MM.1S (cell line): ENCODE results near the gene STAG1.

Experiments
- DNase-seq: peaks from one replicate; pipeline ENCODE4 v3.0.0-alpha.2; 2015
- H2AFZ ChIP-seq: fragments of 300-600 bp; sonication (generic); 2 replicates; pipeline ENCODE4 v1.6.0; 2016; ENCODE audit warnings: antibody characterized with exemption, low read length
- H3F3A ChIP-seq: fragments of 300-600 bp; sonication (generic); 2 replicates; pipeline ENCODE4 v1.6.1; 2016; ENCODE audit warnings: mild to moderate bottlenecking, antibody characterized with exemption, low read length, moderate library complexity, mixed read lengths; ENCODE audit not compliant: insufficient read depth
- H3K27ac ChIP-seq: fragments of 300-600 bp; sonication (generic); 2 replicates; pipeline ENCODE4 v1.5.1; 2016; ENCODE audit warnings: mild to moderate bottlenecking, low read length
- H3K27me3 ChIP-seq: fragments of 300-600 bp; sonication (generic); replicated peaks from 2 replicates; pipeline ENCODE4 v1.6.0; 2016; ENCODE audit warnings: low read length; ENCODE audit not compliant: insufficient read depth
- H3K36me3 ChIP-seq: fragments of 300-600 bp; sonication (generic); replicated peaks from 2 replicates; pipeline ENCODE4 v1.6.1; 2016; ENCODE audit warnings: mild to moderate bottlenecking, low read length, mixed read lengths; ENCODE audit not compliant: insufficient read depth
- H3K4me1 ChIP-seq: fragments of 300-600 bp; sonication (generic); 2 replicates; pipeline ENCODE4 v1.6.1; 2016; ENCODE audit warnings: low read length, mixed read lengths
- H3K4me2 ChIP-seq: fragments of 300-600 bp; sonication (generic); 2 replicates; pipeline ENCODE4 v1.6.0; 2016; ENCODE audit warnings: low read depth, low read length
- H3K4me3 ChIP-seq: fragments of 300-600 bp; sonication (generic); 2 replicates; pipeline ENCODE4 v1.5.1; 2016; ENCODE audit warnings: low read length, mixed read lengths
- H3K79me2 ChIP-seq: fragments of 300-600 bp; sonication (generic); 2 replicates; pipeline ENCODE4 v1.6.1; 2016; ENCODE audit warnings: mixed run types, low read length, mixed read lengths
- H3K9ac ChIP-seq: fragments of 300-600 bp; sonication (generic); 2 replicates; pipeline ENCODE4 v1.6.1; 2016; ENCODE audit warnings: low read length, mixed read lengths
- H3K9me2 ChIP-seq: fragments of 300-600 bp; sonication (generic); replicated peaks from 2 replicates; pipeline ENCODE4 v1.6.1; 2016; ENCODE audit warnings: mild to moderate bottlenecking, low read length, mixed read lengths; ENCODE audit not compliant: insufficient read depth
- H3K9me3 ChIP-seq: fragments of 300-600 bp; sonication (generic); replicated peaks from 2 replicates; pipeline ENCODE4 v1.6.1; 2016; ENCODE audit warnings: mild to moderate bottlenecking, low read length, mixed read lengths; ENCODE audit not compliant: insufficient read depth
- H4K20me1 ChIP-seq: fragments of 300-600 bp; sonication (generic); 2 replicates; pipeline ENCODE4 v1.6.1; 2016; ENCODE audit warnings: mild to moderate bottlenecking, low read length, moderate library complexity, mixed read lengths; ENCODE audit not compliant: insufficient read depth
- CTCF ChIP-seq: fragments of 300-600 bp; sonication (generic); IDR thresholded peaks from 2 replicates; pipeline ENCODE4 v1.5.1; 2016; ENCODE audit warnings: antibody characterized with exemption, low read length, mixed read lengths
- EZH2 ChIP-seq: fragments of 300-600 bp; sonication (generic); optimal IDR thresholded peaks from 2 replicates; pipeline ENCODE3; 2017; ENCODE audit warnings: low read depth, mild to moderate bottlenecking, antibody characterized with exemption, low read length, mixed read lengths
- EZH2phosphoT487 ChIP-seq: fragments of 300-600 bp; sonication (generic); IDR thresholded peaks from 2 replicates; pipeline ENCODE4 v1.6.1; 2018; ENCODE audit warnings: antibody characterized with exemption, low read length

Gene STAG1

GRCh38 chr3:136465296-136465695, 286.9 kb downstream of the STAG1 start:
- no peak for DNase-seq
- Histone ChIP-seq H4K20me1 (0 out of 2 replicates have a peak, but pooled peaks cover 2% of the 10 kb centered on the region), H3K9me3 (no peaks in the 10 kb centered on the region), H3F3A (no peaks in the 10 kb centered on the region), H3K9ac (no peak overlapping the region), H3K4me1 (no peaks in the 10 kb centered on the region), H3K79me2 (no peaks in the 10 kb centered on the region), H3K4me3 (no peak overlapping the region), H3K27me3 (no peaks in the 10 kb centered on the region), H3K4me2 (no peak overlapping the region), H3K27ac (no peak overlapping the region), H2AFZ (no peak overlapping the region), H3K9me2 (no peaks in the 10 kb centered on the region), H3K36me3 (no peaks in the 10 kb centered on the region)
- TF ChIP-seq EZH2phosphoT487, result no peak

- DNase-seq, result no peak
- Histone ChIP-seq H4K20me1 (0 out of 2 replicates have a peak, but pooled peaks cover 2% of the 10 kb centered on the region), H3F3A (no peaks in the 10 kb centered on the region), H3K4me1 (no peaks in the 10 kb centered on the region), H3K4me3 (no peak overlapping the region), H3K79me2 (no peaks in the 10 kb centered on the region), H2AFZ (no peak overlapping the region), H3K27me3 (no peaks in the 10 kb centered on the region), H3K9me3 (no peaks in the 10 kb centered on the region), H3K9me2 (no peaks in the 10 kb centered on the region), H3K4me2 (no peak overlapping the region), H3K36me3 (no peaks in the 10 kb centered on the region), H3K9ac (no peak overlapping the region), H3K27ac (no peak overlapping the region)
- TF ChIP-seq EZH2, result no peak
- TF ChIP-seq EZH2phosphoT487, result no peak
- no peak for TF ChIP-seq CTCF
Observed at GRCh38 chr3:136464502-136464901, 287.7 kb downstream of the STAG1 start.

DNA sequence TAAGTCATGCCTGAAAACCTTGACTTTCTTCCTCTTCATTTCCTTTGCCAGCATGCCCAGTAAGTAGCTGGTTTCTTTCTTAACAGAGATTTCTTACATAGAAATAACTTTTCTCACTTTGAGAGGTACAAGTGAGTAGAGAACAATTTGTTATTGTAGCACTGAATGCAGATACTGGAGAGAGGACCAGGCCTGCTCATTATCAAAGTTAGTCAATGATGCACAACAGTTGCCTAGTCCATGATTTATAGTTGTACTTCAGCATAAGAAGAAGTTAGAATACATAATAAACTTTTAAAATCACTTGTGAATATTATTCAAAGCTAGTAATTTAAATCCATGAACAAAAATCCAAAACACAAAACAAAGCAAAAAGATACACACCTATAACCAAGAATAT, 289.0 kb downstream of the STAG1 start:
- Histone ChIP-seq H3K9ac (no peak overlapping the region), H3K36me3 (no peaks in the 10 kb centered on the region), H3K4me2 (no peak overlapping the region), H3K27me3 (no peaks in the 10 kb centered on the region), H3K9me2 (no peaks in the 10 kb centered on the region), H2AFZ (no peak overlapping the region), H3K9me3 (no peaks in the 10 kb centered on the region), H3K4me1 (no peaks in the 10 kb centered on the region), H3F3A (no peaks in the 10 kb centered on the region), H3K79me2 (no peaks in the 10 kb centered on the region), H3K4me3 (no peak overlapping the region), H4K20me1 (0 out of 2 replicates have a peak, but pooled peaks cover 2% of the 10 kb centered on the region), H3K27ac (no peak overlapping the region)
- DNase-seq, result no peak
- TF ChIP-seq EZH2phosphoT487 (no peak), CTCF (no peak), EZH2 (no peak)

- no peak overlapping the region for H3K4me3 ChIP-seq
- H3F3A ChIP-seq, result no peaks in the 10 kb centered on the region; the same call in 1 of the 2 replicates
- no peaks in the 10 kb centered on the region for H4K20me1 ChIP-seq
- no peaks in the 10 kb centered on the region for H3K36me3 ChIP-seq
- H3K4me1 ChIP-seq, result no peaks in the 10 kb centered on the region
- no peak overlapping the region for H3K4me2 ChIP-seq
- H3K27me3 ChIP-seq, result no peaks in the 10 kb centered on the region
- no peak overlapping the region for H3K9ac ChIP-seq
- H3K79me2 ChIP-seq, result peaks cover 6% of the 10 kb centered on the region; the same call in 1 of the 2 replicates
- no peak overlapping the region for H2AFZ ChIP-seq
- H3K9me3 ChIP-seq, result no peaks in the 10 kb centered on the region
- DNase-seq, result no peak
- no peaks in the 10 kb centered on the region for H3K9me2 ChIP-seq
- TF ChIP-seq EZH2phosphoT487 (no peak), CTCF (no peak), EZH2 (no peak)
- no peak overlapping the region for H3K27ac ChIP-seq
Observed at GRCh38 chr3:136457793-136458192, 294.4 kb downstream of the STAG1 start.
